ENCODE data around the gene RGS10. TPM values are rescaled to one million over a fixed set of nuclear protein-coding genes. Genes with fewer than 3 reads are reported as not detected.
"Not testable (repeated sequence)": the region's sequence is repeated elsewhere in the genome, so short reads cannot be mapped to it uniquely, and the experiment has no call there.

The RGS10 gene
- total and polyA plus RNA-seq, 2 experiments from 2014 or later: 16.8 to 26.8 TPM

GRCh38 chr10:119465085-119465484, 77.4 kb downstream of the RGS10 start:
- H3K4me1 Mint-ChIP-seq: no peaks in the 10 kb centered on the region
- ATAC-seq (no peak), DNase-seq (ENCODE audit: low spot score) (no peak)
- H4K20me1 ChIP-seq (replicated peaks; ENCODE audit: insufficient read depth): no peaks in the 10 kb centered on the region
- H3F3A ChIP-seq (replicated peaks; ENCODE audit: low read depth): no peaks in the 10 kb centered on the region
- TF ChIP-seq EZH2 (IDR thresholded peaks at IDR 0.05; ENCODE audit: low read depth, unreplicated experiment): no peak
- no peak for TF ChIP-seq ZNF331 (CRISPR knock-in tag; IDR thresholded peaks at IDR 0.05; ENCODE audit: low read depth)
- no peak for TF ChIP-seq EZH2phosphoT487 (IDR thresholded peaks at IDR 0.05; ENCODE audit: unreplicated experiment)
- TF ChIP-seq ZNF114 (CRISPR knock-in tag; IDR thresholded peaks at IDR 0.05): no peak
- TF ChIP-seq STAT1 (IDR thresholded peaks at IDR 0.05; ENCODE audit: unreplicated experiment): no peak
- no peak for TF ChIP-seq CREB1 (CRISPR knock-in tag; IDR thresholded peaks at IDR 0.05; ENCODE audit: low read depth)
- TF ChIP-seq, protein P1, sequence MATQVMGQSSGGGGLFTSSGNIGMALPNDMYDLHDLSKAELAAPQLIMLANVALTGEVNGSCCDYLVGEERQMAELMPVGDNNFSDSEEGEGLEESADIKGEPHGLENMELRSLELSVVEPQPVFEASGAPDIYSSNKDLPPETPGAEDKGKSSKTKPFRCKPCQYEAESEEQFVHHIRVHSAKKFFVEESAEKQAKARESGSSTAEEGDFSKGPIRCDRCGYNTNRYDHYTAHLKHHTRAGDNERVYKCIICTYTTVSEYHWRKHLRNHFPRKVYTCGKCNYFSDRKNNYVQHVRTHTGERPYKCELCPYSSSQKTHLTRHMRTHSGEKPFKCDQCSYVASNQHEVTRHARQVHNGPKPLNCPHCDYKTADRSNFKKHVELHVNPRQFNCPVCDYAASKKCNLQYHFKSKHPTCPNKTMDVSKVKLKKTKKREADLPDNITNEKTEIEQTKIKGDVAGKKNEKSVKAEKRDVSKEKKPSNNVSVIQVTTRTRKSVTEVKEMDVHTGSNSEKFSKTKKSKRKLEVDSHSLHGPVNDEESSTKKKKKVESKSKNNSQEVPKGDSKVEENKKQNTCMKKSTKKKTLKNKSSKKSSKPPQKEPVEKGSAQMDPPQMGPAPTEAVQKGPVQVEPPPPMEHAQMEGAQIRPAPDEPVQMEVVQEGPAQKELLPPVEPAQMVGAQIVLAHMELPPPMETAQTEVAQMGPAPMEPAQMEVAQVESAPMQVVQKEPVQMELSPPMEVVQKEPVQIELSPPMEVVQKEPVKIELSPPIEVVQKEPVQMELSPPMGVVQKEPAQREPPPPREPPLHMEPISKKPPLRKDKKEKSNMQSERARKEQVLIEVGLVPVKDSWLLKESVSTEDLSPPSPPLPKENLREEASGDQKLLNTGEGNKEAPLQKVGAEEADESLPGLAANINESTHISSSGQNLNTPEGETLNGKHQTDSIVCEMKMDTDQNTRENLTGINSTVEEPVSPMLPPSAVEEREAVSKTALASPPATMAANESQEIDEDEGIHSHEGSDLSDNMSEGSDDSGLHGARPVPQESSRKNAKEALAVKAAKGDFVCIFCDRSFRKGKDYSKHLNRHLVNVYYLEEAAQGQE (IDR thresholded peaks at IDR 0.05; ENCODE audit: unreplicated experiment): no peak
- TF ChIP-seq NANOG (IDR thresholded peaks at IDR 0.05; ENCODE audit: borderline replicate concordance): no peak
- TF ChIP-seq ETS1 (IDR thresholded peaks at IDR 0.05): no peak
- TF ChIP-seq JUNB (IDR thresholded peaks at IDR 0.05; ENCODE audit: unreplicated experiment): no peak
- no peaks in the 10 kb centered on the region for H3K4me1 ChIP-seq (ENCODE audit: insufficient read depth)
- no peak overlapping the region for H3K27ac Mint-ChIP-seq
- H3K4me2 ChIP-seq: no peak overlapping the region
- no peaks in the 10 kb centered on the region for H3K36me3 ChIP-seq (ENCODE audit: insufficient read depth)
- peaks cover 3% of the 10 kb centered on the region for H3K9me2 ChIP-seq (ENCODE audit: insufficient read depth)
- H3K4me3 ChIP-seq: no peak overlapping the region
- peaks cover 12% of the 10 kb centered on the region for H3K9me3 Mint-ChIP-seq
- H3K27me3 ChIP-seq (ENCODE audit: insufficient read depth): no peaks in the 10 kb centered on the region
- H3K27me3 Mint-ChIP-seq (ENCODE audit: insufficient read depth, low read depth, poor library complexity): peaks cover 4% of the 10 kb centered on the region
- H3K27ac ChIP-seq (ENCODE audit: low read depth): no peak overlapping the region
- H2AFZ ChIP-seq: no peak overlapping the region
- no peaks in the 10 kb centered on the region for H3K36me3 Mint-ChIP-seq (ENCODE audit: low read depth)
- H3K4me3 Mint-ChIP-seq: no peak overlapping the region
- H3K79me2 ChIP-seq (replicated peaks; ENCODE audit: insufficient read depth): no peaks in the 10 kb centered on the region

DNA sequence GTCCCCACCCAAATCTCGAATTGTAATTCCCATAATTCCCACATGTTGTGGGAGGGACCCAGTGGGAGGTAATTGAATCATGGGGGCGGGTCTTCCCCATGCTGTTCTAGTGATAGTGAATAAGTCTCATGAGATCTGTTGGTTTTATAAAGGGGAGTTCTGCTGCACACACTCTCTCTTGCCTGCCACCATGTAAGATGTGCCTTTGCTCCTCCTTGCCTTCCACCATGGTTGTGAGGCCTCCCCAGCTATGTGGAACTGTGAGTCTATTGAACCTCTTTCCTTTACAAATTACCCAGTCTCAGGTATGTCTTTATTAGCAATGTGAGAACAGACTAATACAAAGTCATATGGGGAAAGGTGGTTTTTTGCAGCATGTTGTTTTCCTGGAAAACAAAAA, 79.3 kb downstream of the RGS10 start:
- H3K4me1 Mint-ChIP-seq; H3K4me3 Mint-ChIP-seq; H3K27ac ChIP-seq (ENCODE audit: low read depth): not testable (repeated sequence)

More for the DNA sequence above, 79.3 kb downstream of the RGS10 start:
- H3K9me2 ChIP-seq (ENCODE audit: insufficient read depth); H3K36me3 Mint-ChIP-seq (ENCODE audit: low read depth); H3K4me2 ChIP-seq; H3K36me3 ChIP-seq (ENCODE audit: insufficient read depth); H3K27ac Mint-ChIP-seq; H3K4me3 ChIP-seq; H3K4me1 ChIP-seq (ENCODE audit: insufficient read depth); H2AFZ ChIP-seq; H3K27me3 Mint-ChIP-seq (ENCODE audit: insufficient read depth, low read depth, poor library complexity); H4K20me1 ChIP-seq (replicated peaks; ENCODE audit: insufficient read depth); H3K79me2 ChIP-seq (replicated peaks; ENCODE audit: insufficient read depth); H3K27me3 ChIP-seq (ENCODE audit: insufficient read depth); ATAC-seq; H3F3A ChIP-seq (replicated peaks; ENCODE audit: low read depth); DNase-seq (ENCODE audit: low spot score): not testable (repeated sequence)
- peaks cover 12% of the 10 kb centered on the region for H3K9me3 Mint-ChIP-seq
